Neural crest cell (in vitro differentiated cells): Measurements from ENCODE around the gene SS18L1. TPM values are rescaled to one million over a fixed set of nuclear protein-coding genes. Genes with fewer than 3 reads are reported as not detected.

ENCODE experiments used
- DNase-seq: peaks from one replicate; pipeline ENCODE4 v3.0.0; 2021; ENCODE audit warnings: low read depth, mixed read lengths, low spot score
- H3K27ac Mint-ChIP-seq: one replicate; pipeline ENCODE4 v1.8.0; 2021; ENCODE audit warnings: mild to moderate bottlenecking, mixed read lengths; ENCODE audit not compliant: unreplicated experiment
- H3K27me3 Mint-ChIP-seq: 2 replicates; pipeline ENCODE4 v1.8.0; 2021; ENCODE audit warnings: low read depth, mild to moderate bottlenecking, mixed read lengths
- H3K36me3 Mint-ChIP-seq: 2 replicates; pipeline ENCODE4 v1.8.0; 2021; ENCODE audit warnings: low read depth, mild to moderate bottlenecking, mixed read lengths
- H3K4me1 Mint-ChIP-seq: 2 replicates; pipeline ENCODE4 v1.8.0; 2021; ENCODE audit warnings: mixed read lengths
- H3K4me3 Mint-ChIP-seq: one replicate; pipeline ENCODE4 v1.8.0; 2021; ENCODE audit warnings: mild to moderate bottlenecking, mixed read lengths
- H3K9me3 Mint-ChIP-seq: 2 replicates; pipeline ENCODE4 v1.8.0; 2021; ENCODE audit warnings: mixed read lengths
- total RNA-seq: library from RNA; stranded (reverse); gene quantifications from 2 replicates; pipeline ENCODE4 v1.2.1, GENCODE V29; 2021
- TF ChIP-seq, protein P1 (sequence below): fragments of 200-600 bp; sonication (generic); conservative IDR thresholded peaks from 2 replicates; pipeline ENCODE4 v1.5.0; 2021; ENCODE audit warnings: antibody characterized with exemption, mild to moderate bottlenecking

SS18L1 gene
- total RNA-seq, 1 donor from 2014 or later: 30.0 TPM

DNA sequence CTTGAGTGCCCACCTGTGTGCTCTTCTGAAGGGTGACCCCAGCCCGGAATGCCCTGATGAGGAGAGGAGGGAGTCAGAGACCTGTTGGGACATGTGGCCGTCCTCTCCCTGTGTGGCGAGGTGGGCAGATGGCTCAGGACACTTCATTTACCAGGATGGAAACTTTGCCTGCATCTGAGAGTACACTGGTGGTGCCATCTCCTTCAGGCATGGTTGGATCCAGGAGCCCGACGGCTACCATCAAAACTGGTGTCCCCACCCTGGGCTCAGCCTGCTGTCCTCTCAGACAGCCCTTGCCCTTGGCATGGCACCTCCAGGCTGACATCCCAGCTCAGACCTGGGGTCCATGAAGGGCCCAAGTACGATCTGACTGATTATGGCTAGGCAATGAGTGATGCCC, 87.7 kb downstream of the SS18L1 start:
- no peaks in the 10 kb centered on the region for H3K9me3 Mint-ChIP-seq
- no peak overlapping the region for H3K4me3 Mint-ChIP-seq
- H3K27ac Mint-ChIP-seq: no peak overlapping the region
- peaks cover 4% of the 10 kb centered on the region for H3K27me3 Mint-ChIP-seq
- TF ChIP-seq, protein P1, sequence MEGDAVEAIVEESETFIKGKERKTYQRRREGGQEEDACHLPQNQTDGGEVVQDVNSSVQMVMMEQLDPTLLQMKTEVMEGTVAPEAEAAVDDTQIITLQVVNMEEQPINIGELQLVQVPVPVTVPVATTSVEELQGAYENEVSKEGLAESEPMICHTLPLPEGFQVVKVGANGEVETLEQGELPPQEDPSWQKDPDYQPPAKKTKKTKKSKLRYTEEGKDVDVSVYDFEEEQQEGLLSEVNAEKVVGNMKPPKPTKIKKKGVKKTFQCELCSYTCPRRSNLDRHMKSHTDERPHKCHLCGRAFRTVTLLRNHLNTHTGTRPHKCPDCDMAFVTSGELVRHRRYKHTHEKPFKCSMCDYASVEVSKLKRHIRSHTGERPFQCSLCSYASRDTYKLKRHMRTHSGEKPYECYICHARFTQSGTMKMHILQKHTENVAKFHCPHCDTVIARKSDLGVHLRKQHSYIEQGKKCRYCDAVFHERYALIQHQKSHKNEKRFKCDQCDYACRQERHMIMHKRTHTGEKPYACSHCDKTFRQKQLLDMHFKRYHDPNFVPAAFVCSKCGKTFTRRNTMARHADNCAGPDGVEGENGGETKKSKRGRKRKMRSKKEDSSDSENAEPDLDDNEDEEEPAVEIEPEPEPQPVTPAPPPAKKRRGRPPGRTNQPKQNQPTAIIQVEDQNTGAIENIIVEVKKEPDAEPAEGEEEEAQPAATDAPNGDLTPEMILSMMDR: no peak
- H3K36me3 Mint-ChIP-seq: no peaks in the 10 kb centered on the region
- no peak for DNase-seq
- peaks cover 12% of the 10 kb centered on the region for H3K4me1 Mint-ChIP-seq

Other genes starting within 250 kb of the SS18L1 start
- 33.6 and 35.1 TPM in 2 replicates for gene TAF4, start 77.9 kb upstream of the SS18L1 start, total RNA-seq
- 97.1 TPM in 2 replicates for gene LSM14B, start 21.3 kb upstream of the SS18L1 start, total RNA-seq
- gene PSMA7, start 375 bp upstream of the SS18L1 start, total RNA-seq: 318 and 322 TPM in 2 replicates
- 32.9 and 34.6 TPM in 2 replicates for gene MTG2, start 39.3 kb downstream of the SS18L1 start, total RNA-seq
- 0.75 and 0.86 TPM in 2 replicates for gene HRH3, start 76.5 kb downstream of the SS18L1 start, total RNA-seq
- gene OSBPL2, start 94.8 kb downstream of the SS18L1 start, total RNA-seq: 33.1 and 35.6 TPM in 2 replicates
- 90.4 and 98.8 TPM in 2 replicates for gene ADRM1, start 159.2 kb downstream of the SS18L1 start, total RNA-seq
- gene LAMA5, start 223.5 kb downstream of the SS18L1 start, total RNA-seq: 35.0 and 38.8 TPM in 2 replicates
- 1,298 and 1,312 TPM in 2 replicates for gene RPS21, start 243.3 kb downstream of the SS18L1 start, total RNA-seq